Right lobe of liver (tissue), 6 donors: Measurements from ENCODE around the gene DOK1. TPM values are rescaled to one million over a fixed set of nuclear protein-coding genes. Genes with fewer than 3 reads are reported as not detected.

Experiments used
- ATAC-seq, 4 donors: fragments of 200-7000 bp; cut with Tn5 transposase; one replicate each; pipeline ENCODE4 v1.9.1; 2020; ENCODE audit warnings: mild to moderate bottlenecking in 4 of 4, moderate library complexity in 4 of 4
- DNase-seq, 3 donors: peaks; one replicate each; pipeline ENCODE4 v3.0.0-alpha.2; 2020
- H3K27ac ChIP-seq, 3 donors: fragments of 200-600 bp; one replicate each; pipeline ENCODE4 v1.8.0; 2022
- H3K27me3 ChIP-seq, 2 donors: fragments of 200-600 bp; one replicate each; pipeline ENCODE4 v1.8.0; 2022
- H3K36me3 ChIP-seq, 4 donors: fragments of 200-600 bp; sonication (generic) in 1 of 4; one replicate each; pipeline versions ENCODE4 v1.5.1 to v1.8.0; 2017 to 2022; ENCODE audit warnings: control low read depth in 1 of 4
- H3K4me1 ChIP-seq, 4 donors: fragments of 200-600 bp; sonication (generic) in 1 of 4; one replicate each; pipeline versions ENCODE4 v1.5.1 to v1.8.0; 2017 to 2022; ENCODE audit warnings: control low read depth in 1 of 4
- H3K4me3 ChIP-seq, 3 donors: fragments of 200-600 bp; one replicate each; pipeline ENCODE4 v1.8.0; 2022
- H3K9me3 ChIP-seq, 4 donors: fragments of 200-600 bp; sonication (generic) in 1 of 4; one replicate each; pipeline versions ENCODE4 v1.5.1 to v1.8.0; 2017 to 2022; ENCODE audit warnings: control low read depth in 1 of 4
- CTCF ChIP-seq, 4 donors: fragments of 200-600 bp in 3 of 4; fragments of 450-650 bp in 1 of 4; IDR thresholded peaks; one replicate each; pipeline versions ENCODE4 v1.5.1 to v1.8.0; 2016 to 2022; ENCODE audit warnings: antibody characterized with exemption in 4 of 4, mild to moderate bottlenecking in 2 of 4
- POLR2A ChIP-seq: fragments of 450-650 bp; IDR thresholded peaks from one replicate; pipeline ENCODE4 v1.6.1; 2017; ENCODE audit warnings: antibody characterized with exemption, mild to moderate bottlenecking
- WGBS: methylation state at CpG from one replicate; pipeline ENCODE4 v1.1.6; 2018; ENCODE audit warnings: low coverage, low lambda C conversion rate; ENCODE audit not compliant: insufficient coverage; ENCODE audit errors: missing lambda C conversion rate; 5-methylcytosine and 5-hydroxymethylcytosine counted together
- intact Hi-C, 2 donors: fragments of 100-400 bp; cut with DNase I; formaldehyde crosslinking; loops; one replicate each; pipeline versions ENCODE4 v1.11.2 to v1.14.1; 2022
- long read RNA-seq: library from polyadenylated mRNA; unstranded; transcript quantifications from one replicate; pipeline ENCODE4 v2.0.0, GENCODE V29; 2019
- total RNA-seq, 6 experiments: library from RNA; depleted of rRNA in 2 of 6; stranded (reverse); fragments of >200 nt in 2 of 6; fragmentation: NEBNext Ultra II Directional in 3 of 6; extraction: Animal tissue kit (Norgen Biotek cat#: 25700) in 3 of 6; gene quantifications; one replicate each; pipeline versions ENCODE4 v1.1.0 to v1.2.4, GENCODE V29; 2016 to 2023
- donor health status: DM: no; HTN: yes; CAD: no.
- donor health status: DM: no; HTN: no; CAD: no.
- donor health status: DM: no; HTN: no; CAD: no.
- donor health status: DM: no; HTN: yes; CAD: no.
- donor health status: DM: no; HTN: yes; CAD: no.

Gene DOK1
- 1 to 10 TPM; 1.9 to 3.7 (median 3.2) TPM for total RNA-seq
- long read RNA-seq: 0 reads

GRCh38 chr2:74553892-74554819 lies at the start of gene DOK1, which contains the start of gene LOXL3:
Gene DOK1 (plus strand): TSS chr2:74554720. CDS start chr2:74554755, 35 bp downstream.
Gene LOXL3 (minus strand): TSS chr2:74553942. CDS start chr2:74552634, 1,308 bp downstream.
- Histone ChIP-seq H3K4me3 (peak within 1 kb of the TSS; percentile 59 to 78 (median 68)), H3K9me3 (no peaks in the 10 kb centered on the region), H3K36me3 (no peaks in the 10 kb centered on the region), H3K4me1 (peaks cover 0 to 3% (median 1%) of the 10 kb centered on the region in 4 donors), H3K27me3 (no peaks in the 10 kb centered on the region), H3K27ac (peak within 1 kb of the TSS; percentile 61 to 77 (median 63))
- DNase-seq (peak; percentile 85 to 90 (median 89)), ATAC-seq (peak; percentile 83 to 89 (median 87))
- intact Hi-C loops: no loop called here
- WGBS: 2% methylated on average over 26 of the region's 73 CpGs
- no peak for TF ChIP-seq CTCF (IDR thresholded peaks at IDR 0.05)
- TF ChIP-seq POLR2A: no peak

GRCh38 chr2:74505448-74506246 lies 48.9 kb upstream of the DOK1 start:
- DNase-seq (no peak), ATAC-seq (no peak)
- 70% methylated on average over 8 of the region's 14 CpGs for WGBS
- Histone ChIP-seq H3K27me3 (no peaks in the 10 kb centered on the region), H3K36me3 (no peaks in the 10 kb centered on the region), H3K4me3 (peak overlapping the region in 2 of 3 donors; percentile 78 to 95), H3K27ac (no peak overlapping the region), H3K4me1 (peaks cover 0 to 42% (median 12%) of the 10 kb centered on the region in 4 donors), H3K9me3 (no peaks in the 10 kb centered on the region)
- intact Hi-C loops: no loop called here
- no peak for TF ChIP-seq CTCF (IDR thresholded peaks at IDR 0.05)
- no peak for TF ChIP-seq POLR2A

GRCh38 chr2:74507145-74507925 lies 47.2 kb upstream of the DOK1 start, which contains the start of gene PCGF1:
Gene PCGF1 (minus strand): TSS chr2:74507695. CDS start chr2:74507668, 27 bp downstream.
- WGBS: 0% methylated on average over 27 of the region's 56 CpGs
- H3K4me1 ChIP-seq: peaks cover 0 to 31% (median 12%) of the 10 kb centered on the region in 4 donors
- DNase-seq: peak; percentile 99 to 100 (median 99)
- H3K27me3 ChIP-seq: no peaks in the 10 kb centered on the region
- TF ChIP-seq POLR2A (peak; percentile 45), CTCF (IDR thresholded peaks at IDR 0.05) (peak in 1 of 4 donors; percentile 19)
- no peaks in the 10 kb centered on the region for H3K36me3 ChIP-seq
- H3K27ac ChIP-seq: peak within 1 kb of the TSS; percentile 92 to 96 (median 94)
- H3K4me3 ChIP-seq: peak within 1 kb of the TSS; percentile 76 to 95 (median 78)
- intact Hi-C loops: no loop called here
- no peaks in the 10 kb centered on the region for H3K9me3 ChIP-seq
- ATAC-seq: peak; percentile 87 to 93 (median 88)
